ENCODE results near the gene KCND3.

The KCND3 gene

DNA sequence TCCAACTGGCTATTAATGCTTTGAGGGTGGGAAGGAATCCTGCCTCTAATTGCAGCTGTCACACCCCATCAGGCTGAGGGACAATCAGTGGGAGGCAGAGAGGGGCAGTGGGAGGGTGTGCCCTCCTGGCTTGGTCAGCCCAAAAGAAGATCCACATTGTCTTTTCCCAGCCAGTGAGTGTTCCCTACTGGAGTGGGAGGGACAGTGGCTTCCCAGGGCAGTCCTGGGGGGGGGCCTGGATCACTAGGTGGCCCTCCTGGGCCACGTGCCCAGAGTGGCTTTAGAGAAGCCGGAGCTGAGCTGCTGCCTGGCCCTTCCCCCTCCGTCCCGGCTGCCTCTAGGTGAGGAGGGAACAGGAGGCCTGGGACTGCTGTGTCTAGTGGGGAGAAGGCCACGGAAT, 264.3 kb downstream of the KCND3 start:
- no peak overlapping the region for H3K4me3 ChIP-seq (ENCODE audit: low read depth, low read length)
- peaks cover 22% of the 10 kb centered on the region for H3K4me1 ChIP-seq (ENCODE audit: control insufficient read depth, insufficient read depth, low read length)
- H3K27ac ChIP-seq (ENCODE audit: low read depth, low read length): no peak overlapping the region
- no peak overlapping the region for H3K9ac ChIP-seq (ENCODE audit: low read depth, low read length)
- peaks cover 7% of the 10 kb centered on the region; the same call in 1 of the 2 replicates for H3K36me3 ChIP-seq (ENCODE audit: control insufficient read depth, insufficient read depth, low read length)
- H3K27me3 ChIP-seq (ENCODE audit: control insufficient read depth, insufficient read depth, low read length): no peaks in the 10 kb centered on the region
- no peaks in the 10 kb centered on the region for H3K9me3 ChIP-seq (ENCODE audit: control insufficient read depth, insufficient read depth, low read length)

- no peaks in the 10 kb centered on the region for H3K9me3 ChIP-seq (ENCODE audit: control insufficient read depth, insufficient read depth, low read length)
- no peaks in the 10 kb centered on the region for H3K27me3 ChIP-seq (ENCODE audit: control insufficient read depth, insufficient read depth, low read length)
- peaks cover 22% of the 10 kb centered on the region for H3K4me1 ChIP-seq (ENCODE audit: control insufficient read depth, insufficient read depth, low read length)
- H3K36me3 ChIP-seq (ENCODE audit: control insufficient read depth, insufficient read depth, low read length): peaks cover 7% of the 10 kb centered on the region; the same call in 1 of the 2 replicates
- no peak overlapping the region for H3K9ac ChIP-seq (ENCODE audit: low read depth, low read length)
- no peak overlapping the region for H3K27ac ChIP-seq (ENCODE audit: low read depth, low read length)
- H3K4me3 ChIP-seq (ENCODE audit: low read depth, low read length): no peak overlapping the region
Measured at GRCh38 chr1:111723871-111724270, 265.6 kb downstream of the KCND3 start.

GRCh38 chr1:111723091-111723806, 266.2 kb downstream of the KCND3 start:
- H3K9ac ChIP-seq (ENCODE audit: low read depth, low read length): no peak overlapping the region
- no peaks in the 10 kb centered on the region for H3K9me3 ChIP-seq (ENCODE audit: control insufficient read depth, insufficient read depth, low read length)
- H3K27ac ChIP-seq (ENCODE audit: low read depth, low read length): no peak overlapping the region
- H3K4me3 ChIP-seq (ENCODE audit: low read depth, low read length): no peak overlapping the region
- no peaks in the 10 kb centered on the region for H3K27me3 ChIP-seq (ENCODE audit: control insufficient read depth, insufficient read depth, low read length)
- peaks cover 7% of the 10 kb centered on the region; the same call in 1 of the 2 replicates for H3K36me3 ChIP-seq (ENCODE audit: control insufficient read depth, insufficient read depth, low read length)
- H3K4me1 ChIP-seq (ENCODE audit: control insufficient read depth, insufficient read depth, low read length): peaks cover 22% of the 10 kb centered on the region

GRCh38 chr1:111720977-111721786, 268.3 kb downstream of the KCND3 start:
- Histone ChIP-seq H3K36me3 (ENCODE audit: control insufficient read depth, insufficient read depth, low read length) (no peaks in the 10 kb centered on the region), H3K9me3 (ENCODE audit: control insufficient read depth, insufficient read depth, low read length) (no peaks in the 10 kb centered on the region), H3K4me1 (ENCODE audit: control insufficient read depth, insufficient read depth, low read length) (peaks cover 22% of the 10 kb centered on the region), H3K9ac (ENCODE audit: low read depth, low read length) (no peak overlapping the region), H3K27ac (ENCODE audit: low read depth, low read length) (no peak overlapping the region), H3K27me3 (ENCODE audit: control insufficient read depth, insufficient read depth, low read length) (no peaks in the 10 kb centered on the region), H3K4me3 (ENCODE audit: low read depth, low read length) (no peak overlapping the region)

Measured in HUES48 (cell line).